Stimulated activated CD4-positive, alpha-beta T cell treated with anti-CD3 and anti-CD28 coated beads, Interleukin-4, amount 100 ng/mL, for 4 hours (primary cell): ENCODE measurements around the gene FGF19.

Source experiments
- DNase-seq, 2 experiments: peaks; one replicate each; pipeline ENCODE4 v3.0.0-alpha.2; 2020

The FGF19 gene

DNA sequence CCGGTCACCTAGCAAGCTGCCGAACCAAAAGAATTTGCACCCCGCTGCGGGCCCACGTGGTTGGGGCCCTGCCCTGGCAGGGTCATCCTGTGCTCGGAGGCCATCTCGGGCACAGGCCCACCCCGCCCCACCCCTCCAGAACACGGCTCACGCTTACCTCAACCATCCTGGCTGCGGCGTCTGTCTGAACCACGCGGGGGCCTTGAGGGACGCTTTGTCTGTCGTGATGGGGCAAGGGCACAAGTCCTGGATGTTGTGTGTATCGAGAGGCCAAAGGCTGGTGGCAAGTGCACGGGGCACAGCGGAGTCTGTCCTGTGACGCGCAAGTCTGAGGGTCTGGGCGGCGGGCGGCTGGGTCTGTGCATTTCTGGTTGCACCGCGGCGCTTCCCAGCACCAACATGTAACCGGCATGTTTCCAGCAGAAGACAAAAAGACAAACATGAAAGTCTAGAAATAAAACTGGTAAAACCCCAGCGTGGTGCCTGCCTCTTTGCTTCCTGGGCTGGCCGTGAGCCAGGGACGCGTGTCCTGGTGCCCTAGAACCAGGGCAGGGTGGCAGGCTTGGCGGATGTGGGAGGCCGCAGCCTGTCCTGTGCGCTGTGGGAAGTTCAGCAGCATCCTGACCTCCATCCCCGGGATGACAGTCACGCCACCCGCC is 49.7 kb downstream of the FGF19 start:
- DNase-seq, result no peak

DNA sequence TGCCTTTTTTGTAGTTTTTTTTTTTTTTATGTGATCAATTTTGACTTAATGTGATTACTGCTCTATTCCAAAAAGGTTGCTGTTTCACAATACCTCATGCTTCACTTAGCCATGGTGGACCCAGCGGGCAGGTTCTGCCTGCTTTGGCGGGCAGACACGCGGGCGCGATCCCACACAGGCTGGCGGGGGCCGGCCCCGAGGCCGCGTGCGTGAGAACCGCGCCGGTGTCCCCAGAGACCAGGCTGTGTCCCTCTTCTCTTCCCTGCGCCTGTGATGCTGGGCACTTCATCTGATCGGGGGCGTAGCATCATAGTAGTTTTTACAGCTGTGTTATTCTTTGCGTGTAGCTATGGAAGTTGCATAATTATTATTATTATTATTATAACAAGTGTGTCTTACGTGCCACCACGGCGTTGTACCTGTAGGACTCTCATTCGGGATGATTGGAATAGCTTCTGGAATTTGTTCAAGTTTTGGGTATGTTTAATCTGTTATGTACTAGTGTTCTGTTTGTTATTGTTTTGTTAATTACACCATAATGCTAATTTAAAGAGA is 50.3 kb downstream of the FGF19 start:
- no peak for DNase-seq

DNA sequence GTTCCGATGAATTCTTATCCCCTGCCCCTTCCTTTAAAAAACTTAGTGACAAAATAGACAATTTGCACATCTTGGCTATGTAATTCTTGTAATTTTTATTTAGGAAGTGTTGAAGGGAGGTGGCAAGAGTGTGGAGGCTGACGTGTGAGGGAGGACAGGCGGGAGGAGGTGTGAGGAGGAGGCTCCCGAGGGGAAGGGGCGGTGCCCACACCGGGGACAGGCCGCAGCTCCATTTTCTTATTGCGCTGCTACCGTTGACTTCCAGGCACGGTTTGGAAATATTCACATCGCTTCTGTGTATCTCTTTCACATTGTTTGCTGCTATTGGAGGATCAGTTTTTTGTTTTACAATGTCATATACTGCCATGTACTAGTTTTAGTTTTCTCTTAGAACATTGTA is 50.8 kb downstream of the FGF19 start:
- no peak for DNase-seq

DNA sequence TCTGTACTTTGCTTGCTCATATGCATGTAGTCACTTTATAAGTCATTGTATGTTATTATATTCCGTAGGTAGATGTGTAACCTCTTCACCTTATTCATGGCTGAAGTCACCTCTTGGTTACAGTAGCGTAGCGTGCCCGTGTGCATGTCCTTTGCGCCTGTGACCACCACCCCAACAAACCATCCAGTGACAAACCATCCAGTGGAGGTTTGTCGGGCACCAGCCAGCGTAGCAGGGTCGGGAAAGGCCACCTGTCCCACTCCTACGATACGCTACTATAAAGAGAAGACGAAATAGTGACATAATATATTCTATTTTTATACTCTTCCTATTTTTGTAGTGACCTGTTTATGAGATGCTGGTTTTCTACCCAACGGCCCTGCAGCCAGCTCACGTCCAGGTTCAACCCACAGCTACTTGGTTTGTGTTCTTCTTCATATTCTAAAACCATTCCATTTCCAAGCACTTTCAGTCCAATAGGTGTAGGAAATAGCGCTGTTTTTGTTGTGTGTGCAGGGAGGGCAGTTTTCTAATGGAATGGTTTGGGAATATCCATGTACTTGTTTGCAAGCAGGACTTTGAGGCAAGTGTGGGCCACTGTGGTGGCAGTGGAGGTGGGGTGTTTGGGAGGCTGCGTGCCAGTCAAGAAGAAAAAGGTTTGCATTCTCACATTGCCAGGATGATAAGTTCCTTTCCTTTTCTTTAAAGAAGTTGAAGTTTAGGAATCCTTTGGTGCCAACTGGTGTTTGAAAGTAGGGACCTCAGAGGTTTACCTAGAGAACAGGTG is 51.8 kb downstream of the FGF19 start:
- no peak for DNase-seq

DNA sequence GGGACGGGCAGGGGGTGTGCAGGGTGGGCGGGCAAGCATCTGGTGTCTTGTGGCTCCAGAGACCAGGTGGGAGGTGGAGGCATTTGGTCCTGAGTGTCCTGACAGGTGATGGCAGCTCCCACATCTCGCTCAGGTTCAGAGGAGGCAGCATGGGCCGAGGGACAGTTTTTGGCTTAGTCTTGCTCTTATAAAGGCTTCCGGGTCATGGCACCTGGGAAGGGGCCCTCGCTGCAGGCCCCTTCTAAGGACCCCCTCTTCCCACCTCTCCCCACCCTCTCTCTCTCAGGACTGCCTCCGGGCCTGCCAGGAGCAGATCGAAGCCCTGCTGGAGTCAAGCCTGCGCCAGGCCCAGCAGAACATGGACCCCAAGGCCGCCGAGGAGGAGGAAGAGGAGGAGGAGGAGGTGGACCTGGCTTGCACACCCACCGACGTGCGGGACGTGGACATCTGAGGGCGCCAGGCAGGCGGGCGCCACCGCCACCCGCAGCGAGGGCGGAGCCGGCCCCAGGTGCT is 52.9 kb downstream of the FGF19 start:
- no peak for DNase-seq

DNA sequence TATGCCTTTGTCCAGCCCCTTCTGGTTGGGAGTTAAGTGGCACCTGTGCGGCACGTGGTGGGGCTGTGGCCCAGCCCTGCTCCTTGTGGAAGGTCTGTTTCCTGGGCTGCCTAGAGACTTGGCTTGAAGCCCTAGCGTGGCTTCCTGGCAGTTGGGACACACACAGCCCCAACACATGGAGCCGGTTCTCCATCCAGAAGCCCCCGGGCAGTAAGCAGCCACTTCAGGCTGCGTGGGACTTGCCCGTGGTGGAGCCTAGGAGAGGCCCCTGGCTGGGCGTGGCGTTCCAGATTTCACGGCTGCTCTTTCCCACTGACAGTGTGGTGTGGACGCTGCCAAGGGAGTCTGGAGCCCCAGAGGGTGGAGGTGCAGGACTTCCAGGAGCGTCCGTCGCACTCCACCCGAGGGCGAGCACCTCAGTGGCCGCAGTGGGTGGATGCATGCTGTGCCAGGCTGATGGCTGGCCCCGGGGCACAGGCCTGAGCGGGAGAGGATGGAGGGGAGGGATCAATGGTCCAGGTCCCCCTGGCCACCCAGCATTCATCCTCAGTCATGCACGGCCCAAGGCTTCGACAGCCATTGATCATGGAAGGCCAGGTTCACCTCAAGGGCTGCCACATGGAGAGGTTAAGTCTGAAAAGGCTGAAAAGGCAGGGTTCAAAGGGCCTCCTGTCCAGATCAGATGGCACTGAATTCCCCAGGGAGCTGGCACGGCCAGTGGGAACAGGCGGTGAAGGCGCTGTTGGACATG is 53.6 kb downstream of the FGF19 start:
- no peak for DNase-seq

DNA sequence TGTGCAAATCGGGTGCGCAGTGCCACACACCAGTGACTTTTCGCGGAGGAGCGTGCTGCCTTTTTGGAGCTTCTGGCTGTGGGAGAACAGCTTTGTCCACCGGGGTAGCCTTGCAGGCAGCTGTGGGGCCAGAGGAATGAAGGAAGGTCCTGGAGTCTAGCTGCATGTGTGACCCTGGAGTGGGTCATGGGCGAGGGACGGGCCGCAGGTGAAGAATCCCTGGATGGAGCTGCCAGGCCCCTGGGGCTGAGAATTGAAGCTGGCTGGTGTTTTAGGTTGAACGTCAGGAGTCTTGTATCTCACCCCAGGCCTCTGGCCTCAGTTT is 54.3 kb downstream of the FGF19 start:
- no peak for DNase-seq

DNA sequence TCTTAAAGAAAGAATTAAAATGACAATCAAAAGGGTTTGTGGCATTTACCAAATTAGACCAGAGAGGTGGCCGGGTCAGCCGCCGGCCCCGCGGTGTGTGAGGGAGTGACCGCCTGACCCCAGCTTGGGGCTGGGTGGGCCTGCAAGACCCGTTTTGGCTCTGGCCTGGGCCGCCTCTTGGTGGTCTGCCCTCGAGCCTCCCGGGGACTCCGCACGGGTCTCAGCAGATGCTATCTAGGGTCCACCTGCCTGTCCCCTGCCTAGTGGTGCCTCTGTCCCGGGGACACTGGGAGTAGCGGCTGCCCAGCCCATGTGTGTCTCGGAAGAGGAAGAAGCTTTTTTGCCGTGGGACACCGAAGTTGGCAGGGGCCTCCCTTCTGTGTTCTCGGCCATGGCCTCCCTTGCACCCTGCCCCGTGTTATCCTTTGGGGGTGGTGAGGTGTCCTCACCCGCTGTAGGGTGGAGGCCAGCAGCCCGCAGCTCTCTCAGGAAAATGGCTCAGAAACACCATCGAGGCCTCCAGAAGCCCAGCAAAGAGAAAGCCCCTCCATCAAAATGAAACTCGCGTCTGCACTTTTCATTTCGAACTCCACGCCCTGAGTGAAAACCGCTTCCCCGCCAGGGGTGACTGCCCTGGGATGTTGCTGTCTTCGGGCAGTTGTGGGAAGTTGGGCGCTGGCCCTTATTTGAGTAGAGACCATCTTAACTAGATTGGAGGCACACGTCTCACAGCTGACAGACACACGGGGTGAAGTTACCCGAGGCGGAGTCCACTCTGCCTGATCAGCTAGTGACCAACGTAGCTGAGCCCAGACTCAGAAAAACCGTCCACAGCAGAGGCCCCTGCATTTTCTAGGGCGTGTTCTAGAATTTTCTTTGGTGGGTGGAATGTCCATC is 54.9 kb downstream of the FGF19 start:
- DNase-seq, result no peak
